Retinal pigment epithelial cell (primary cell): Measurements from ENCODE around the gene DHRS11.

Experiments
- DNase-seq: peaks from one replicate; pipeline ENCODE4 v3.0.0-alpha.2; 2010; ENCODE audit warnings: low read depth
- H3K4me3 ChIP-seq: 2 replicates; pipeline ENCODE4 v1.5.1; 2011; ENCODE audit warnings: mild to moderate bottlenecking, low read length, control low read depth, moderate library complexity
- CTCF ChIP-seq: conservative IDR thresholded peaks from 2 replicates; pipeline ENCODE4 v1.5.1; 2011; ENCODE audit warnings: low read depth, low read length, control low read depth, inconsistent platforms

Gene DHRS11

GRCh38 chr17:36614933-36615332, 23.3 kb downstream of the DHRS11 start:
- no peak for TF ChIP-seq CTCF
- no peak overlapping the region for H3K4me3 ChIP-seq
- no peak for DNase-seq

GRCh38 chr17:36616061-36617029, 24.7 kb downstream of the DHRS11 start:
- TF ChIP-seq CTCF = no peak
- H3K4me3 ChIP-seq = no peak overlapping the region
- no peak for DNase-seq

GRCh38 chr17:36617773-36618172, 26.1 kb downstream of the DHRS11 start:
- no peak overlapping the region for H3K4me3 ChIP-seq
- TF ChIP-seq CTCF = no peak
- no peak for DNase-seq

- no peak for DNase-seq
- no peak for TF ChIP-seq CTCF
- no peak overlapping the region for H3K4me3 ChIP-seq
Observed at GRCh38 chr17:36623281-36623680, 31.6 kb downstream of the DHRS11 start.

GRCh38 chr17:36625188-36625587, 33.5 kb downstream of the DHRS11 start:
- no peak for TF ChIP-seq CTCF

GRCh38 chr17:36627101-36627500, 35.4 kb downstream of the DHRS11 start:
- DNase-seq = no peak
- H3K4me3 ChIP-seq = no peak overlapping the region
- TF ChIP-seq CTCF = no peak

More at GRCh38 chr17:36625188-36625587, 33.5 kb downstream of the DHRS11 start:
- no peak for DNase-seq
- H3K4me3 ChIP-seq = no peak overlapping the region

- DNase-seq = no peak
- TF ChIP-seq CTCF = no peak
- H3K4me3 ChIP-seq = no peak overlapping the region
Observed at GRCh38 chr17:36628576-36628975, 36.9 kb downstream of the DHRS11 start.
